Naive thymus-derived CD4-positive, alpha-beta T cell (primary cell): Measurements from ENCODE around the gene GAPDH. TPM values are rescaled to one million over a fixed set of nuclear protein-coding genes. Genes with fewer than 3 reads are reported as not detected.
"Not testable (repeated sequence)": the region's sequence is repeated elsewhere in the genome, so short reads cannot be mapped to it uniquely, and the experiment has no call there.

Experiments
- ATAC-seq: fragments of 150-1000 bp; cut with Tn5 transposase; 2 replicates; pipeline ENCODE4 v1.10.0; 2021; ENCODE audit warnings: mild to moderate bottlenecking, moderate library complexity
- CTCF ChIA-PET: fragments of 350-600 bp; sonication (Branson Sonifier 250); formaldehyde crosslinking; loops from one replicate; lab custom pipeline; 2021; ENCODE audit warnings: antibody characterized with exemption; lab: Charles Lee
- POLR2A ChIA-PET: fragments of 350-600 bp; sonication (Branson Sonifier 250); formaldehyde crosslinking; loops from one replicate; lab custom pipeline; 2021; ENCODE audit warnings: antibody characterized with exemption, inconsistent platforms; lab: Charles Lee
- DNase-seq, 9 donors: peaks; one replicate each; pipeline versions ENCODE4 v3.0.0 to v3.0.0-alpha.2; 2020 to 2022; ENCODE audit warnings: mixed read lengths in 1 of 9
- H3K27ac ChIP-seq: one replicate; pipeline ENCODE4 v1.7.0; 2013; ENCODE audit warnings: mild to moderate bottlenecking, low read depth, low read length, moderate library complexity
- H3K27me3 ChIP-seq, 2 donors: one replicate each; pipeline ENCODE4 v1.7.0; 2013; ENCODE audit warnings: low read length in 2 of 2, mild to moderate bottlenecking in 2 of 2, moderate library complexity in 2 of 2; ENCODE audit not compliant: control insufficient read depth in 2 of 2, insufficient read depth in 2 of 2
- H3K36me3 ChIP-seq, 3 experiments: 1 replicate in 2 of 3; 2 replicates in 1 of 3; pipeline ENCODE4 v1.7.0; 2013; ENCODE audit warnings: low read length in 3 of 3, mild to moderate bottlenecking in 3 of 3, moderate library complexity in 1 of 3; ENCODE audit not compliant: insufficient read depth in 3 of 3, control insufficient read depth in 2 of 3
- H3K4me1 ChIP-seq, 2 donors: one replicate each; pipeline ENCODE4 v1.7.0; 2013; ENCODE audit warnings: low read length in 2 of 2, mild to moderate bottlenecking in 2 of 2, moderate library complexity in 1 of 2; ENCODE audit not compliant: control insufficient read depth in 2 of 2, insufficient read depth in 2 of 2
- H3K4me3 ChIP-seq: 2 replicates; pipeline ENCODE4 v1.7.0; 2013; ENCODE audit warnings: mild to moderate bottlenecking, low read length
- H3K9me3 ChIP-seq, 3 experiments: 1 replicate in 2 of 3; 2 replicates in 1 of 3; pipeline ENCODE4 v1.7.0; 2013; ENCODE audit warnings: low read length in 3 of 3; ENCODE audit not compliant: control insufficient read depth in 2 of 3
- H3K27ac Mint-ChIP-seq, 9 donors: one replicate each; pipeline ENCODE4 v1.8.0; 2020 to 2022; ENCODE audit warnings: mixed read lengths in 9 of 9, mild to moderate bottlenecking in 8 of 9, moderate library complexity in 5 of 9, inconsistent platforms in 2 of 9
- H3K27me3 Mint-ChIP-seq, 5 donors: one replicate each; pipeline ENCODE4 v1.8.0; 2021 to 2022; ENCODE audit warnings: mixed read lengths in 5 of 5, mild to moderate bottlenecking in 1 of 5
- H3K36me3 Mint-ChIP-seq, 5 donors: one replicate each; pipeline ENCODE4 v1.8.0; 2020 to 2022; ENCODE audit warnings: mixed read lengths in 5 of 5, mild to moderate bottlenecking in 3 of 5, inconsistent platforms in 1 of 5
- H3K4me1 Mint-ChIP-seq, 7 donors: one replicate each; pipeline ENCODE4 v1.8.0; 2020 to 2022; ENCODE audit warnings: mixed read lengths in 7 of 7, mild to moderate bottlenecking in 3 of 7, inconsistent platforms in 1 of 7
- H3K4me3 Mint-ChIP-seq, 10 donors: one replicate each; pipeline ENCODE4 v1.8.0; 2020 to 2022; ENCODE audit warnings: mild to moderate bottlenecking in 10 of 10, mixed read lengths in 10 of 10, moderate library complexity in 6 of 10, inconsistent platforms in 2 of 10
- H3K9me3 Mint-ChIP-seq, 11 donors: one replicate each; pipeline ENCODE4 v1.8.0; 2020 to 2022; ENCODE audit warnings: mixed read lengths in 11 of 11, mild to moderate bottlenecking in 4 of 11, inconsistent platforms in 1 of 11, moderate library complexity in 1 of 11
- intact Hi-C, 2 donors: fragments of 100-400 bp; cut with micrococcal nuclease; formaldehyde crosslinking; loops; one replicate each; pipeline ENCODE4 v1.15.1; 2023
- polyA plus RNA-seq, 2 donors: library from polyadenylated mRNA; unstranded; fragments of 300-500 nt; fragmentation: Illumina TruSeq; gene quantifications; one replicate each; pipeline ENCODE4 v1.2.3, GENCODE V29; 2021
- total RNA-seq, 6 experiments: library from RNA in 5 of 6; stranded (reverse) in 5 of 6; gene quantifications; 1 replicate in 5 of 6; 2 replicates in 1 of 6; pipeline ENCODE4 v1.2.3 and lab custom pipeline; 2021 to 2026

Gene GAPDH
- total and polyA plus RNA-seq, 7 experiments from 2014 or later, result 330 to 4,503 (median 970) TPM

DNA sequence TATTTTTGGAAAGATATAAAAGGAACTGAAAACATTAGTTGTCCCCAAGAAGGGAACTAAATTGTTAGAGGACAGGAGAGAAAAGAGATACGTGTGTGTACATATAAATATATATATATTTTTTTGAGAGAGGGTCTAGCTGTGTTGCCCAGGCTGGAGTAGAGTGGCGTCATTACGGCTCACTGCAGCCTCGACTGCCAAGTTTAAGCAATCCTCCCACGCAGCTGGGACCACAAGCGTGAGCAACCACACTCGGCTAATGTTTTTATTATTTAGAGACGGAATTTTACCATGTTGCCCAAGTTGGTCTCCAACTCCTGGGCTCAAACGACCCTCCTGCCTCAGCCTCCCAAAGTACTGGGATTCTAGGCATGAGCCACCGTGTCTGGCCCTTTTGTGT is 50.0 kb downstream of the GAPDH start:
- H3K9me3 Mint-ChIP-seq, result no peaks in the 10 kb centered on the region
- CTCF ChIA-PET, result interaction anchor here (0.6 to 1.8 kb wide), 2 partner anchors 12 to 16 kb away, joined by 3 to 4 read pairs; partner anchors contain the start of gene NOP2
- no peaks in the 10 kb centered on the region for H3K27me3 Mint-ChIP-seq
- intact Hi-C loops, result no loop called here
- no peaks in the 10 kb centered on the region for H3K4me1 ChIP-seq
- no peaks in the 10 kb centered on the region for H3K9me3 ChIP-seq
- POLR2A ChIA-PET, result interaction anchor here (0.9 to 1.8 kb wide), 4 partner anchors 14 to 71 kb away, joined by 3 to 5 read pairs (median 4); partner anchors contain the start of gene NOP2
- no peaks in the 10 kb centered on the region for H3K27me3 ChIP-seq
- peaks cover 42 to 91% (median 43%) of the 10 kb centered on the region in 3 experiments for H3K36me3 ChIP-seq
- no peak overlapping the region for H3K27ac ChIP-seq
- H3K36me3 Mint-ChIP-seq, result peaks cover 19 to 49% (median 36%) of the 10 kb centered on the region in 5 donors
- H3K27ac Mint-ChIP-seq, result no peak overlapping the region
- no peak overlapping the region for H3K4me3 ChIP-seq
- ATAC-seq, result no peak
- H3K4me3 Mint-ChIP-seq, result no peak overlapping the region
- DNase-seq, result no peak
- peaks cover 0 to 6% (median 0%) of the 10 kb centered on the region in 7 donors for H3K4me1 Mint-ChIP-seq

DNA sequence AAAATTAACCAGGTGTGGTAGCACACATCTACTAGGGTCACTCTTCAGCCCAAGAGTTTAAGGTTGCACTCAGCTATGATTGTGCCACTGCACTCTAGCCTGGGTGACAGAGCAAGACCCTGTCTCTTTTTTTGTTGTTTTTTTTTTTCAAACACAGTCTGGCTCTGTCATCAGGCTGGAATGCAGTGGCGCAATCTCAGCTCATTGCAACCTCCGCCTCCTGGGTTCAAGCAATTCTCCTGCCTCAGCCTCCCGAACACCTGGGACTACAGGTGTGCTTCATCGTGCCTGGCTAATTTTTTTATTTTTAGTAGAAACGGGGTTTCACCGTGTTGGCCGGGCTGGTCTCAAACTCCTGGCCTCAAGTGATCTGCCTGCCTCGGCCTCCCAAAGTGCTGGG is 52.3 kb downstream of the GAPDH start:
- H3K4me1 Mint-ChIP-seq, H3K27me3 Mint-ChIP-seq, H3K9me3 ChIP-seq, H3K4me3 Mint-ChIP-seq, H3K27me3 ChIP-seq, ATAC-seq, H3K9me3 Mint-ChIP-seq, intact Hi-C loops, H3K4me1 ChIP-seq, H3K27ac ChIP-seq, H3K4me3 ChIP-seq, DNase-seq: not testable (repeated sequence)
- peaks cover 36 to 96% (median 44%) of the 10 kb centered on the region in 3 experiments for H3K36me3 ChIP-seq
- ChIA-PET POLR2A (interaction anchor here (1.5 to 3.2 kb wide), 2 partner anchors 11 to 14 kb away, joined by 8 to 13 read pairs; no protein-coding TSS in a partner anchor), CTCF (interaction anchor here (1.1 kb wide), 1 partner anchor 20 kb away, joined by 3 read pairs; no protein-coding TSS in a partner anchor)
- Mint-ChIP-seq H3K36me3 (peaks cover 18 to 53% (median 34%) of the 10 kb centered on the region in 5 donors), H3K27ac (peak overlapping the region in 2 of 9 donors; percentile 5 to 72)

Other genes starting within 250 kb of the GAPDH start
- gene PLEKHG6, start 223.8 kb upstream of the GAPDH start, total RNA-seq, result not detected
- gene PLEKHG6, start 223.8 kb upstream of the GAPDH start, polyA plus RNA-seq, result 1 to 10 TPM in 1 of 2 donors, under 1 TPM in 1; 0.15 to 1.3 TPM
- 10 to 100 TPM; 40.9 to 99.4 (median 67.3) TPM for gene TNFRSF1A, start 192.4 kb upstream of the GAPDH start, total RNA-seq
- gene TNFRSF1A, start 192.4 kb upstream of the GAPDH start, polyA plus RNA-seq, result 10 to 100 TPM; 24.1 to 46.3 TPM
- gene SCNN1A, start 159.0 kb upstream of the GAPDH start, total RNA-seq, result 1 to 10 TPM in 4 of 5 experiments, under 1 TPM in 1; 0.22 to 5.3 (median 3.6) TPM
- gene SCNN1A, start 159.0 kb upstream of the GAPDH start, polyA plus RNA-seq, result 1 to 10 TPM in 1 of 2 donors, under 1 TPM in 1; 0.84 to 1.2 TPM
- gene LTBR, start 150.4 kb upstream of the GAPDH start, total RNA-seq, result 10 to 100 TPM in 1 of 5 experiments, 1 to 10 TPM in 3, under 1 TPM in 1; 0.34 to 25.2 (median 2.2) TPM
- not detected for gene LTBR, start 150.4 kb upstream of the GAPDH start, polyA plus RNA-seq
- 100 to 1,000 TPM in 4 of 5 experiments, 10 to 100 TPM in 1; 74.1 to 217 (median 130) TPM for gene CD27, start 89.6 kb upstream of the GAPDH start, total RNA-seq
- gene CD27, start 89.6 kb upstream of the GAPDH start, polyA plus RNA-seq, result 100 to 1,000 TPM; 560 to 590 TPM
- 10 to 100 TPM; 23.0 to 65.4 (median 52.9) TPM for gene TAPBPL, start 82.5 kb upstream of the GAPDH start, total RNA-seq
- gene TAPBPL, start 82.5 kb upstream of the GAPDH start, polyA plus RNA-seq, result 100 to 1,000 TPM in 1 of 2 donors, 10 to 100 TPM in 1; 48.7 to 104 TPM
- gene VAMP1, start 63.8 kb upstream of the GAPDH start, total RNA-seq, result 100 to 1,000 TPM in 2 of 5 experiments, 10 to 100 TPM in 3; 38.7 to 123 (median 47.9) TPM
- 10 to 100 TPM; 10.9 to 14.0 TPM for gene VAMP1, start 63.8 kb upstream of the GAPDH start, polyA plus RNA-seq
- gene MRPL51, start 41.3 kb upstream of the GAPDH start, total RNA-seq, result 100 to 1,000 TPM in 1 of 5 experiments, 10 to 100 TPM in 4; 22.5 to 208 (median 80.9) TPM
- gene MRPL51, start 41.3 kb upstream of the GAPDH start, polyA plus RNA-seq, result 100 to 1,000 TPM; 204 to 220 TPM
- gene NCAPD2, start 40.4 kb upstream of the GAPDH start, total RNA-seq, result 100 to 1,000 TPM in 1 of 5 experiments, 10 to 100 TPM in 4; 30.3 to 121 (median 38.4) TPM
- gene NCAPD2, start 40.4 kb upstream of the GAPDH start, polyA plus RNA-seq, result 10 to 100 TPM; 24.4 to 46.7 TPM
- 10 to 100 TPM; 28.2 to 55.9 (median 45.9) TPM for gene IFFO1, start 21.5 kb downstream of the GAPDH start, total RNA-seq
- gene IFFO1, start 21.5 kb downstream of the GAPDH start, polyA plus RNA-seq, result 10 to 100 TPM in 1 of 2 donors, 1 to 10 TPM in 1; 5.4 to 11.4 TPM
- 100 to 1,000 TPM in 1 of 5 experiments, 10 to 100 TPM in 4; 74.4 to 102 (median 87.6) TPM for gene NOP2, start 33.8 kb downstream of the GAPDH start, total RNA-seq
- gene NOP2, start 33.8 kb downstream of the GAPDH start, polyA plus RNA-seq, result 10 to 100 TPM; 24.2 to 53.7 TPM
- gene CHD4, start 72.9 kb downstream of the GAPDH start, total RNA-seq, result 100 to 1,000 TPM; 246 to 387 (median 267) TPM
- 10 to 100 TPM; 41.8 to 91.4 TPM for gene CHD4, start 72.9 kb downstream of the GAPDH start, polyA plus RNA-seq
- gene LPAR5, start 101.4 kb downstream of the GAPDH start, total RNA-seq, result 1 to 10 TPM; 3.3 to 8.3 (median 6.4) TPM
- gene LPAR5, start 101.4 kb downstream of the GAPDH start, polyA plus RNA-seq, result 1 to 10 TPM; 6.6 to 6.9 TPM
- gene ACRBP, start 112.9 kb downstream of the GAPDH start, total RNA-seq, result 10 to 100 TPM in 2 of 5 experiments, 1 to 10 TPM in 3; 2.3 to 23.0 (median 6.6) TPM
- 1 to 10 TPM in 1 of 2 donors, under 1 TPM in 1; 0.27 to 1.1 TPM for gene ACRBP, start 112.9 kb downstream of the GAPDH start, polyA plus RNA-seq
- 100 to 1,000 TPM in 1 of 5 experiments, 10 to 100 TPM in 4; 33.1 to 101 (median 39.6) TPM for gene ING4, start 128.6 kb downstream of the GAPDH start, total RNA-seq
- 100 to 1,000 TPM; 103 to 106 TPM for gene ING4, start 128.6 kb downstream of the GAPDH start, polyA plus RNA-seq
- gene ZNF384, start 154.9 kb downstream of the GAPDH start, total RNA-seq, result 10 to 100 TPM; 62.8 to 98.2 (median 85.4) TPM
- gene ZNF384, start 154.9 kb downstream of the GAPDH start, polyA plus RNA-seq, result 10 to 100 TPM; 23.8 to 36.8 TPM
- gene PIANP, start 166.3 kb downstream of the GAPDH start, total RNA-seq, result 1 to 10 TPM in 3 of 5 experiments, under 1 TPM in 1, not detected in 1; 0.64 to 1.7 (median 1.2) TPM
- under 1 TPM; 0.22 to 0.53 TPM for gene PIANP, start 166.3 kb downstream of the GAPDH start, polyA plus RNA-seq
- 10 to 100 TPM; 21.9 to 38.7 (median 30.1) TPM for gene COPS7A, start 189.5 kb downstream of the GAPDH start, total RNA-seq
- gene COPS7A, start 189.5 kb downstream of the GAPDH start, polyA plus RNA-seq, result 10 to 100 TPM; 43.0 to 48.0 TPM
- gene MLF2, start 218.6 kb downstream of the GAPDH start, total RNA-seq, result 100 to 1,000 TPM in 3 of 5 experiments, 10 to 100 TPM in 2; 84.6 to 141 (median 117) TPM
- 100 to 1,000 TPM; 122 to 134 TPM for gene MLF2, start 218.6 kb downstream of the GAPDH start, polyA plus RNA-seq
- 100 to 1,000 TPM in 1 of 5 experiments, 10 to 100 TPM in 1, 1 to 10 TPM in 3; 1.4 to 125 (median 3.5) TPM for gene PTMS, start 231.8 kb downstream of the GAPDH start, total RNA-seq
- gene PTMS, start 231.8 kb downstream of the GAPDH start, polyA plus RNA-seq, result not detected
- 10 to 100 TPM in 1 of 5 experiments, 1 to 10 TPM in 2, under 1 TPM in 2; 0.64 to 46.5 (median 1.7) TPM for gene LAG3, start 238.0 kb downstream of the GAPDH start, total RNA-seq
- under 1 TPM; 0.26 to 0.69 TPM for gene LAG3, start 238.0 kb downstream of the GAPDH start, polyA plus RNA-seq